ENCODE data around the gene PCDHGA10. TPM values are rescaled to one million over a fixed set of nuclear protein-coding genes. Genes with fewer than 3 reads are reported as not detected.
"Not testable (repeated sequence)": the region's sequence is repeated elsewhere in the genome, so short reads cannot be mapped to it uniquely, and the experiment has no call there.

The PCDHGA10 gene
- total RNA-seq, 1 donor from 2014 or later, result 6.2 TPM

- ATAC-seq (no peak), DNase-seq (no peak)
- H3K9me3 ChIP-seq, result peaks cover 19% of the 10 kb centered on the region
- no peaks in the 10 kb centered on the region for H3K36me3 ChIP-seq
- H3K27me3 ChIP-seq, result peaks cover 11% of the 10 kb centered on the region
- no peak overlapping the region for H3K4me3 ChIP-seq
- no peaks in the 10 kb centered on the region for H3K4me1 ChIP-seq
- no peak overlapping the region for H3K27ac ChIP-seq
- intact Hi-C loops (cut with DNase I), result no loop called here
- TF ChIP-seq CTCF (IDR thresholded peaks at IDR 0.05), result no peak
Measured at GRCh38 chr5:141383345-141383744, 29.4 kb upstream of the PCDHGA10 start.

GRCh38 chr5:141384471-141385267 is 28.1 kb upstream of the PCDHGA10 start:
- no peak for ATAC-seq
- Histone ChIP-seq H3K27me3 (peaks cover 11% of the 10 kb centered on the region), H3K36me3 (no peaks in the 10 kb centered on the region), H3K27ac (no peak overlapping the region), H3K9me3 (peaks cover 24% of the 10 kb centered on the region), H3K4me3 (no peak overlapping the region), H3K4me1 (no peaks in the 10 kb centered on the region)
- TF ChIP-seq CTCF (IDR thresholded peaks at IDR 0.05), result no peak
- DNase-seq, result no peak
- intact Hi-C loops (cut with DNase I), result no loop called here

GRCh38 chr5:141387557-141388311 is 25.1 kb upstream of the PCDHGA10 start, which contains the start of gene PCDHGB4:
TSS of gene PCDHGB4 (plus strand) at chr5:141387698. CDS start at chr5:141387885, 187 bp downstream.
- DNase-seq, result peak; percentile 74
- H3K27ac ChIP-seq; H3K36me3 ChIP-seq; H3K4me1 ChIP-seq; H3K27me3 ChIP-seq; H3K4me3 ChIP-seq; intact Hi-C loops (cut with DNase I): not testable (repeated sequence)
- peak; percentile 42 for TF ChIP-seq CTCF (IDR thresholded peaks at IDR 0.05)
- peaks cover 31% of the 10 kb centered on the region for H3K9me3 ChIP-seq
- peak; percentile 92 for ATAC-seq

- no peaks in the 10 kb centered on the region for H3K4me1 ChIP-seq
- H3K36me3 ChIP-seq, result no peaks in the 10 kb centered on the region
- DNase-seq (no peak), ATAC-seq (no peak)
- TF ChIP-seq CTCF (IDR thresholded peaks at IDR 0.05), result no peak
- H3K9me3 ChIP-seq, result peaks cover 40% of the 10 kb centered on the region
- no peak overlapping the region for H3K4me3 ChIP-seq
- H3K27me3 ChIP-seq, result peaks cover 10% of the 10 kb centered on the region
- intact Hi-C loops (cut with DNase I), result no loop called here
- H3K27ac ChIP-seq, result no peak overlapping the region
Measured at GRCh38 chr5:141388661-141389060, 24.1 kb upstream of the PCDHGA10 start.

- Histone ChIP-seq H3K27me3 (peaks cover 16% of the 10 kb centered on the region), H3K27ac (no peak overlapping the region), H3K9me3 (peaks cover 39% of the 10 kb centered on the region), H3K4me1 (no peaks in the 10 kb centered on the region), H3K36me3 (no peaks in the 10 kb centered on the region), H3K4me3 (no peak overlapping the region)
- DNase-seq, result no peak
- intact Hi-C loops (cut with DNase I), result no loop called here
- ATAC-seq, result no peak
- no peak for TF ChIP-seq CTCF (IDR thresholded peaks at IDR 0.05)
Measured at GRCh38 chr5:141389153-141390042, 23.4 kb upstream of the PCDHGA10 start.

Measured in upper lobe of right lung (tissue), 1 donor.